Measurements from ENCODE around the gene CYP51A1. TPM values are rescaled to one million over a fixed set of nuclear protein-coding genes. Genes with fewer than 3 reads are reported as not detected.

The CYP51A1 gene
- total and polyA plus RNA-seq, 2 of the 13 experiments (the other 11 are each of a cell fraction or from before 2014, with no cell fraction given) = 15.4 to 260 TPM

DNA sequence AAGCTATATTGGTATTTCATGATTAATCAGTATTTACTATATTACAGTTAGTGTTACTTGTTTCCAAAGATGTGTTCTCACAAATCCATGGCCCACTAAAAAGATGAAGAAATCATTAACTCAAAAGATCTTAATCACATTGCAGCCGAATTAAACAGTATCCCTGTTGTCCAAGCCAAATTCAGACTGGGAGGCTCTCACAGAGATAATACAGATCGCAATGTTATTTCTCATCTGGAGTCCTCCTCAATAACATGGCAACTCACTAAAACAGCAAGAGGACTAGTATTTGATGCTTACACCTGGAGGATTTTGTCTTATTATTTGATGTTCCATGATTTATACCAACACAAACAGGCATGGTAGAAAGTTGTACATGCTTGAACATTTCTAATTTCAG lies 23.4 kb downstream of the CYP51A1 start:
- Histone ChIP-seq H3K9me3 (ENCODE audit: low read length) (no peaks in the 10 kb centered on the region), H3K27me3 (ENCODE audit: control insufficient read depth in 1 of 2, insufficient read depth in 2 of 2, low read length in 2 of 2) (no peaks in the 10 kb centered on the region), H3K36me3 (replicated peaks in 1 of 2; ENCODE audit: control insufficient read depth in 1 of 2, insufficient read depth in 2 of 2, low read length in 2 of 2) (peaks cover 7 to 26% of the 10 kb centered on the region in 2 experiments), H3K79me2 (ENCODE audit: insufficient read depth, low read length) (peaks cover 2% of the 10 kb centered on the region), H3K27ac (ENCODE audit: extremely low read length, insufficient read depth, low read length) (no peak overlapping the region), H2AFZ (ENCODE audit: low read length) (no peak overlapping the region), H4K20me1 (ENCODE audit: insufficient read depth, low read length) (peaks cover 16% of the 10 kb centered on the region), H3K9ac (ENCODE audit: insufficient read depth, low read depth, low read length) (no peak overlapping the region), H3K4me1 (ENCODE audit: insufficient read depth, low read length) (no peaks in the 10 kb centered on the region), H3K4me3 (replicated peaks in 1 of 3; ENCODE audit: insufficient read depth in 1 of 3, low read depth in 2 of 3, low read length in 3 of 3) (no peak overlapping the region), H3K4me2 (ENCODE audit: low read depth, low read length) (no peak overlapping the region)
- in situ Hi-C loops (cut with HindIII; ENCODE audit: extremely low pct_ligation_motif_present, low pct_unique_long_range_greater_than_20kb) (no loop called here), intact Hi-C loops (cut with micrococcal nuclease; ENCODE audit: unreplicated experiment) (no loop called here)
- 94% methylated on average over 2 of the region's 2 CpGs for WGBS (ENCODE audit: low lambda C conversion rate)
- ATAC-seq (no peak), FAIRE-seq (no peak), DNase-seq (ENCODE audit: low spot score) (no peak)
- CTCF ChIA-PET (ENCODE audit: low intra/inter-chr PET ratio, low total read pairs) = no interaction called here
- TF ChIP-seq ZNF790 (CRISPR knock-in tag; IDR thresholded peaks at IDR 0.05; ENCODE audit: borderline replicate concordance) (no peak), RCOR2 (CRISPR knock-in tag; IDR thresholded peaks at IDR 0.05) (no peak), ZNF773 (CRISPR knock-in tag; IDR thresholded peaks at IDR 0.05; ENCODE audit: borderline replicate concordance) (no peak), HMG20B (CRISPR knock-in tag; conservative IDR thresholded peaks at IDR 0.05) (no peak), HOXA7 (CRISPR knock-in tag; IDR thresholded peaks at IDR 0.05) (no peak), MZF1 (CRISPR knock-in tag; IDR thresholded peaks at IDR 0.05; ENCODE audit: borderline replicate concordance) (no peak), PAF1 (CRISPR knock-in tag; IDR thresholded peaks at IDR 0.05) (peak; percentile 52; the same call in 1 of the 2 replicates), ZNF619 (CRISPR knock-in tag; IDR thresholded peaks at IDR 0.05) (no peak), ZNF441 (CRISPR knock-in tag; IDR thresholded peaks at IDR 0.05; ENCODE audit: borderline replicate concordance) (no peak), RBM22 (optimal IDR thresholded peaks at IDR 0.05; ENCODE audit: low read length) (peak; percentile 81), GATAD1 (CRISPR knock-in tag; IDR thresholded peaks at IDR 0.05) (no peak)
- TF ChIP-seq, protein P1, sequence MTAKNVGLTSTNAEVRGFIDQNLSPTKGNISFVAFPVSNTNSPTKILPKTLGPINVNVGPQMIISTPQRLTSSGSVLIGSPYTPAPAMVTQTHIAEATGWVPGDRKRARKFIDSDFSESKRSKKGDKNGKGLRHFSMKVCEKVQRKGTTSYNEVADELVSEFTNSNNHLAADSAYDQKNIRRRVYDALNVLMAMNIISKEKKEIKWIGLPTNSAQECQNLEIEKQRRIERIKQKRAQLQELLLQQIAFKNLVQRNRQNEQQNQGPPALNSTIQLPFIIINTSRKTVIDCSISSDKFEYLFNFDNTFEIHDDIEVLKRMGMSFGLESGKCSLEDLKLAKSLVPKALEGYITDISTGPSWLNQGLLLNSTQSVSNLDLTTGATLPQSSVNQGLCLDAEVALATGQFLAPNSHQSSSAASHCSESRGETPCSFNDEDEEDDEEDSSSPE (CRISPR knock-in tag; IDR thresholded peaks at IDR 0.05) = no peak
- POLR2A ChIA-PET = no interaction called here
- BruUV-seq (replicated peaks) = no TSS peak

Measured in HepG2 (cell line).